DND-41 (cell line): ENCODE results near the gene KRT2.

ENCODE experiments used
- CTCF ChIP-seq: IDR thresholded peaks from 2 replicates; pipeline ENCODE4 v1.5.1; 2012; ENCODE audit warnings: borderline replicate concordance, low read length, moderate library complexity, mild to moderate bottlenecking; ENCODE audit not compliant: poor library complexity, severe bottlenecking; ENCODE audit errors: extremely low read depth
- EZH2 ChIP-seq: IDR thresholded peaks from 3 replicates; pipeline ENCODE4 v1.6.1; 2012; ENCODE audit warnings: borderline replicate concordance, low read depth, mild to moderate bottlenecking, moderate library complexity, low read length, inconsistent platforms; ENCODE audit not compliant: severe bottlenecking

GRCh38 chr12:52670961-52671360 is 18.9 kb upstream of the KRT2 start:
- TF ChIP-seq CTCF (no peak), EZH2 (no peak)
